ENCODE measurements around the gene SHISA9. TPM values are rescaled to one million over a fixed set of nuclear protein-coding genes. Genes with fewer than 3 reads are reported as not detected.

Gene SHISA9
- total RNA-seq, 2 donors from 2014 or later, result 0.21 to 3.4 TPM

- TF ChIP-seq CTCF (IDR thresholded peaks at IDR 0.05), result no peak
Observed at GRCh38 chr16:12988071-12988470, 86.7 kb downstream of the SHISA9 start.

GRCh38 chr16:12992066-12992465, 90.7 kb downstream of the SHISA9 start:
- H3K4me3 ChIP-seq, result no peak overlapping the region
- H3K27ac ChIP-seq, result no peak overlapping the region
- H3K9me3 ChIP-seq, result no peaks in the 10 kb centered on the region
- no peaks in the 10 kb centered on the region for H3K36me3 ChIP-seq
- no peak for TF ChIP-seq CTCF (IDR thresholded peaks at IDR 0.05)
- no peaks in the 10 kb centered on the region for H3K4me1 ChIP-seq (ENCODE audit: control insufficient read depth in 1 of 2, low read depth in 2 of 2)
- no peaks in the 10 kb centered on the region for H3K27me3 ChIP-seq (replicated peaks; ENCODE audit: insufficient read depth)
- ATAC-seq (ENCODE audit: insufficient number of reproducible peaks, low FRiP score, low read depth) (no peak), DNase-seq (ENCODE audit: low spot score) (no peak)

More at GRCh38 chr16:12988071-12988470, 86.7 kb downstream of the SHISA9 start:
- Histone ChIP-seq H3K9me3 (no peaks in the 10 kb centered on the region), H3K27me3 (replicated peaks; ENCODE audit: insufficient read depth) (no peaks in the 10 kb centered on the region), H3K27ac (no peak overlapping the region), H3K36me3 (no peaks in the 10 kb centered on the region), H3K4me1 (ENCODE audit: control insufficient read depth in 1 of 2, low read depth in 2 of 2) (no peaks in the 10 kb centered on the region), H3K4me3 (no peak overlapping the region)
- DNase-seq (ENCODE audit: low spot score), result no peak
- ATAC-seq (ENCODE audit: insufficient number of reproducible peaks, low FRiP score, low read depth), result no peak

- no peak for DNase-seq (ENCODE audit: low spot score)
- Histone ChIP-seq H3K9me3 (no peaks in the 10 kb centered on the region), H3K36me3 (no peaks in the 10 kb centered on the region), H3K4me1 (ENCODE audit: control insufficient read depth in 1 of 2, low read depth in 2 of 2) (no peaks in the 10 kb centered on the region), H3K4me3 (no peak overlapping the region), H3K27ac (no peak overlapping the region), H3K27me3 (replicated peaks; ENCODE audit: insufficient read depth) (no peaks in the 10 kb centered on the region)
- no peak for TF ChIP-seq CTCF (IDR thresholded peaks at IDR 0.05)
- no peak for ATAC-seq (ENCODE audit: insufficient number of reproducible peaks, low FRiP score, low read depth)
Observed at GRCh38 chr16:12994402-12994801, 93.0 kb downstream of the SHISA9 start.

GRCh38 chr16:12995721-12996372, 94.4 kb downstream of the SHISA9 start:
- DNase-seq (ENCODE audit: low spot score) (no peak), ATAC-seq (ENCODE audit: insufficient number of reproducible peaks, low FRiP score, low read depth) (no peak)
- H3K4me1 ChIP-seq (ENCODE audit: control insufficient read depth in 1 of 2, low read depth in 2 of 2), result no peaks in the 10 kb centered on the region
- H3K36me3 ChIP-seq, result no peaks in the 10 kb centered on the region
- H3K27ac ChIP-seq, result no peak overlapping the region
- no peak for TF ChIP-seq CTCF (IDR thresholded peaks at IDR 0.05)
- H3K27me3 ChIP-seq (replicated peaks; ENCODE audit: insufficient read depth), result no peaks in the 10 kb centered on the region
- H3K9me3 ChIP-seq, result no peaks in the 10 kb centered on the region
- no peak overlapping the region for H3K4me3 ChIP-seq

- Histone ChIP-seq H3K4me3 (no peak overlapping the region), H3K9me3 (no peaks in the 10 kb centered on the region), H3K27ac (no peak overlapping the region), H3K4me1 (ENCODE audit: control insufficient read depth in 1 of 2, low read depth in 2 of 2) (no peaks in the 10 kb centered on the region), H3K27me3 (replicated peaks; ENCODE audit: insufficient read depth) (no peaks in the 10 kb centered on the region), H3K36me3 (no peaks in the 10 kb centered on the region)
- no peak for TF ChIP-seq CTCF (IDR thresholded peaks at IDR 0.05)
- ATAC-seq (ENCODE audit: insufficient number of reproducible peaks, low FRiP score, low read depth), result no peak
- no peak for DNase-seq (ENCODE audit: low spot score)
Observed at GRCh38 chr16:12998361-12999085, 97.1 kb downstream of the SHISA9 start.
